Upper lobe of left lung (tissue), 6 donors: ENCODE measurements around the gene MRPS27. TPM values are rescaled to one million over a fixed set of nuclear protein-coding genes. Genes with fewer than 3 reads are reported as not detected.

Experiments used
- ATAC-seq, 2 donors: fragments of 200-7000 bp; cut with Tn5 transposase; one replicate each; pipeline ENCODE4 v1.9.1; 2022; ENCODE audit warnings: mild to moderate bottlenecking in 2 of 2, moderate library complexity in 2 of 2; ENCODE audit not compliant: low FRiP score in 2 of 2
- DNase-seq, 2 donors: peaks; one replicate each; pipeline ENCODE4 v3.0.0-alpha.2; 2019 to 2020
- H3K27ac ChIP-seq, 4 donors: fragments of 200-600 bp; sonication (generic); one replicate each; pipeline ENCODE4 v1.5.1; 2016 to 2019
- H3K27me3 ChIP-seq, 4 donors: fragments of 200-600 bp; sonication (generic); one replicate each; pipeline ENCODE4 v1.5.1; 2017 to 2019
- H3K36me3 ChIP-seq, 4 donors: fragments of 200-600 bp; sonication (generic); one replicate each; pipeline ENCODE4 v1.5.1; 2016 to 2019
- H3K4me1 ChIP-seq, 4 donors: fragments of 200-600 bp; sonication (generic); one replicate each; pipeline ENCODE4 v1.5.1; 2018 to 2019
- H3K4me3 ChIP-seq, 4 donors: fragments of 200-600 bp; sonication (generic); one replicate each; pipeline ENCODE4 v1.5.1; 2017 to 2019; ENCODE audit warnings: mild to moderate bottlenecking in 2 of 4, moderate library complexity in 1 of 4
- H3K9me3 ChIP-seq, 4 donors: fragments of 200-600 bp; sonication (generic); one replicate each; pipeline ENCODE4 v1.5.1; 2018 to 2019
- EP300 ChIP-seq, 4 donors: sonication (generic); formaldehyde crosslinking; IDR thresholded peaks; one replicate each; pipeline ENCODE4 v1.5.1; 2017; ENCODE audit warnings: antibody characterized with exemption in 4 of 4, control low read depth in 2 of 4
- POLR2A ChIP-seq, 4 donors: fragments of 450-650 bp; IDR thresholded peaks; one replicate each; pipeline ENCODE4 v1.5.1; 2016 to 2017; ENCODE audit warnings: antibody characterized with exemption in 4 of 4, mild to moderate bottlenecking in 2 of 4
- POLR2AphosphoS5 ChIP-seq, 2 donors: sonication (generic); formaldehyde crosslinking; IDR thresholded peaks; one replicate each; pipeline ENCODE4 v1.5.1; 2017; ENCODE audit warnings: antibody characterized with exemption in 2 of 2
- WGBS, 2 donors: methylation state at CpG; one replicate each; pipeline ENCODE4 v1.1.5; 2017 to 2018; 5-methylcytosine and 5-hydroxymethylcytosine counted together
- total RNA-seq, 6 donors: library from RNA; depleted of rRNA in 4 of 6; stranded (reverse); fragments of >200 nt in 4 of 6; gene quantifications; one replicate each; pipeline versions ENCODE4 v1.1.0 to v1.2.1, GENCODE V29; 2016 to 2021
- TF ChIP-seq, protein P1 (sequence below), 6 experiments: fragments of 450-650 bp in 4 of 6; fragments of 200-600 bp in 2 of 6; sonication (generic) in 2 of 6; IDR thresholded peaks; one replicate each; pipeline ENCODE4 v1.5.1; 2016 to 2019; ENCODE audit warnings: antibody characterized with exemption in 6 of 6
- donor health status: DM: no; HTN: no; CAD: no; lungs with moderate emphysema.
- donor health status: DM: no; HTN: yes; CAD: no; lungs with severe emphysema.

Gene MRPS27
- total RNA-seq, 6 donors from 2014 or later = 15.7 to 36.9 (median 34.4) TPM

DNA sequence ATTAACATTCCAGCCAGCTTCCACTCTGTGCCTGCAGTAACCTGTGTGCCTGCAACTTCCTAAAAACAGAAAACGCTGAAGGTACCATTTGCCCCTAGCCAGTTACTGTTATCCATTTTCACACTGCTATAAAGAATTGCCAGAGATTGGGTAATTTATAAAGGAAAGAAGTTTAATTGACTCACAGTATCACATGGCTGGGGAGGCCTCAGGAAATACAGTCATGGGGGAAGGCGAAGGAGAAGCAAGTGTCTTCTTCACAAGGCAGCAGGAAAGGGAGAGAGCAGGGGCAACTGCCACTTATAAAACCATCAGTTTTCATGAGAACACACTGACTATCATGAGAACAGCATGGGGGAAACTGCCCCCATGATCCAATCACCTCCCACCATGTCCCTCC lies 31.3 kb upstream of the MRPS27 start:
- Histone ChIP-seq H3K4me3 (no peak overlapping the region), H3K27ac (no peak overlapping the region), H3K36me3 (peaks cover 0 to 4% (median 0%) of the 10 kb centered on the region in 4 donors), H3K4me1 (no peaks in the 10 kb centered on the region), H3K9me3 (no peaks in the 10 kb centered on the region), H3K27me3 (no peaks in the 10 kb centered on the region)
- ATAC-seq (no peak), DNase-seq (no peak)
- TF ChIP-seq POLR2AphosphoS5 (IDR thresholded peaks at IDR 0.05) (no peak), POLR2A (IDR thresholded peaks at IDR 0.05) (no peak), EP300 (IDR thresholded peaks at IDR 0.05) (no peak)
- TF ChIP-seq, protein P1, sequence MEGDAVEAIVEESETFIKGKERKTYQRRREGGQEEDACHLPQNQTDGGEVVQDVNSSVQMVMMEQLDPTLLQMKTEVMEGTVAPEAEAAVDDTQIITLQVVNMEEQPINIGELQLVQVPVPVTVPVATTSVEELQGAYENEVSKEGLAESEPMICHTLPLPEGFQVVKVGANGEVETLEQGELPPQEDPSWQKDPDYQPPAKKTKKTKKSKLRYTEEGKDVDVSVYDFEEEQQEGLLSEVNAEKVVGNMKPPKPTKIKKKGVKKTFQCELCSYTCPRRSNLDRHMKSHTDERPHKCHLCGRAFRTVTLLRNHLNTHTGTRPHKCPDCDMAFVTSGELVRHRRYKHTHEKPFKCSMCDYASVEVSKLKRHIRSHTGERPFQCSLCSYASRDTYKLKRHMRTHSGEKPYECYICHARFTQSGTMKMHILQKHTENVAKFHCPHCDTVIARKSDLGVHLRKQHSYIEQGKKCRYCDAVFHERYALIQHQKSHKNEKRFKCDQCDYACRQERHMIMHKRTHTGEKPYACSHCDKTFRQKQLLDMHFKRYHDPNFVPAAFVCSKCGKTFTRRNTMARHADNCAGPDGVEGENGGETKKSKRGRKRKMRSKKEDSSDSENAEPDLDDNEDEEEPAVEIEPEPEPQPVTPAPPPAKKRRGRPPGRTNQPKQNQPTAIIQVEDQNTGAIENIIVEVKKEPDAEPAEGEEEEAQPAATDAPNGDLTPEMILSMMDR (IDR thresholded peaks at IDR 0.05) = no peak
- WGBS, 2 donors = 84 to 100% methylated on average over 2 of the region's 2 CpGs

DNA sequence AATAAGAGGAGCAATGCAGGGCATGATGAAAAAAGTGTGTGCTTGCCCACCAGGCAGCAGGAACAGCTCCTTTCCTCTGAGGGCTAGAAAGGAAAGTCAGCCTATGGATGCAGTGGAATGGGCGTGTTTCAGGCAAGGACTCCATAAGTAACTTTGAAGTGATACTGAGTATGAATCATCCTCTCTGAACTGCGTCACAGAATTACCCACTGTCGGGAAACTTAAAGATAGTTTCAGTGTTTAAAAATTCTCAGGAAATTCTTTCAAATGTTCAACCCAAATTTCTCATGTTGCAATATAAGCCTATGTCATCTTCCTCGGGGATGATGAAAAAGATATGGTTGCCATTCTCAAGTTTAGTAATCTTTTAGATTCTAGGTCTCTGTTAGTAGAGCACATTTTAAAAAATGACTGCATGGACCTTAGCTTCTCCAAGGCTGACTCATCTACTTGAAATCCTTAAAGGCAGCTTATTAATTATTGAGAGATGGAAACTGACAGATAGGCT lies 27.8 kb upstream of the MRPS27 start:
- H3K36me3 ChIP-seq = peaks cover 0 to 26% (median 2%) of the 10 kb centered on the region in 4 donors
- ATAC-seq = peak in 1 of 2 donors; percentile 89
- H3K9me3 ChIP-seq = no peaks in the 10 kb centered on the region
- H3K27me3 ChIP-seq = no peaks in the 10 kb centered on the region
- H3K27ac ChIP-seq = no peak overlapping the region
- H3K4me1 ChIP-seq = no peaks in the 10 kb centered on the region
- WGBS, 2 donors = 66 to 84% methylated on average over 4 of the region's 4 CpGs
- no peak overlapping the region for H3K4me3 ChIP-seq
- TF ChIP-seq EP300 (IDR thresholded peaks at IDR 0.05) = no peak
- no peak for TF ChIP-seq POLR2AphosphoS5 (IDR thresholded peaks at IDR 0.05)
- no peak for TF ChIP-seq POLR2A (IDR thresholded peaks at IDR 0.05)
- TF ChIP-seq, protein P1 (IDR thresholded peaks at IDR 0.05) = no peak
- DNase-seq = no peak

- WGBS, 2 donors = 91 to 92% methylated on average over 2 of the region's 2 CpGs
- TF ChIP-seq EP300 (IDR thresholded peaks at IDR 0.05) = no peak
- TF ChIP-seq POLR2A (IDR thresholded peaks at IDR 0.05) = no peak
- TF ChIP-seq, protein P1 (IDR thresholded peaks at IDR 0.05) = no peak
- no peak for TF ChIP-seq POLR2AphosphoS5 (IDR thresholded peaks at IDR 0.05)
- Histone ChIP-seq H3K27ac (no peak overlapping the region), H3K4me3 (no peak overlapping the region), H3K27me3 (no peaks in the 10 kb centered on the region), H3K36me3 (peaks cover 0 to 38% (median 2%) of the 10 kb centered on the region in 4 donors), H3K9me3 (no peaks in the 10 kb centered on the region), H3K4me1 (no peaks in the 10 kb centered on the region)
- DNase-seq (no peak), ATAC-seq (no peak)
These were observed 26.4 kb upstream of the MRPS27 start for GRCh38 chr5:72346398-72346797.

DNA sequence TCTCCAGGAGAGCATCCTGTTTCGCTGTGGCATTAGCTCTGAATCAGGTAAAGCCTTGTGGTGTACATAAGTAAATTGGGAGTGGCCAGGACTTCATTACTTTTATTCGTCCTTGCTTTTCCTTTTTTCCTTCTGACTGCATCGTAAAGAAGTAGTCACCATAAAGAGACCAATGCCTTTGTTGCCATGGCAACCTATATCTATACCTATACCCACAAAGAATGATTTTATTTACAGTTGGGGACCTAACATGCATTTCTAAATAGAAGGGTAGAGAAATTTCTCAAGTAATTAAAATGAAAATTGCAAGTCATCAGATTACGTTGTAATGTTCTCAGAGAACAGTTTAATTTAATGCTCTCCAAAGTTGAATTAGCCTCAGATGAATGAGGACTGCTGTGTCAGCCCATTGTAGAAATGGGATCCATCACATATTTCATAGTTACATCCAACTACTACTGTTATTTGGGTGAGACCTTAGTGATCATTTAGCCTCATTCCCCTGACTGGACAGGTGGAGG lies 18.7 kb upstream of the MRPS27 start:
- H3K4me3 ChIP-seq = no peak overlapping the region
- DNase-seq (no peak), ATAC-seq (no peak)
- TF ChIP-seq, protein P1 (IDR thresholded peaks at IDR 0.05) = no peak
- TF ChIP-seq POLR2AphosphoS5 (IDR thresholded peaks at IDR 0.05) (no peak), EP300 (IDR thresholded peaks at IDR 0.05) (no peak), POLR2A (IDR thresholded peaks at IDR 0.05) (no peak)
- no peaks in the 10 kb centered on the region for H3K27me3 ChIP-seq
- WGBS, 2 donors = 93 to 97% methylated on average over 4 of the region's 4 CpGs
- no peaks in the 10 kb centered on the region for H3K4me1 ChIP-seq
- H3K36me3 ChIP-seq = peaks cover 0 to 56% (median 9%) of the 10 kb centered on the region in 4 donors
- H3K9me3 ChIP-seq = no peaks in the 10 kb centered on the region
- no peak overlapping the region for H3K27ac ChIP-seq

GRCh38 chr5:72337159-72337558 lies 17.1 kb upstream of the MRPS27 start:
- Histone ChIP-seq H3K27me3 (no peaks in the 10 kb centered on the region), H3K36me3 (peaks cover 0 to 49% (median 7%) of the 10 kb centered on the region in 4 donors), H3K4me3 (no peak overlapping the region), H3K4me1 (no peaks in the 10 kb centered on the region), H3K9me3 (no peaks in the 10 kb centered on the region), H3K27ac (no peak overlapping the region)
- no peak for ATAC-seq
- TF ChIP-seq EP300 (IDR thresholded peaks at IDR 0.05) (no peak), POLR2AphosphoS5 (IDR thresholded peaks at IDR 0.05) (no peak), POLR2A (IDR thresholded peaks at IDR 0.05) (no peak)
- TF ChIP-seq, protein P1 (IDR thresholded peaks at IDR 0.05) = no peak
- no peak for DNase-seq
- 92 to 100% methylated on average over 1 of the region's 1 CpG for WGBS, 2 donors
